NCI-H446 (cell line): ENCODE results near the gene SLC38A5.
"Not testable (repeated sequence)": the region's sequence is repeated elsewhere in the genome, so short reads cannot be mapped to it uniquely, and the experiment has no call there.

Source experiments
- DNase-seq, 2 experiments: peaks; one replicate each; lab custom pipeline; 2025; lab: John Stamatoyannopoulos, UW

Gene SLC38A5

DNA sequence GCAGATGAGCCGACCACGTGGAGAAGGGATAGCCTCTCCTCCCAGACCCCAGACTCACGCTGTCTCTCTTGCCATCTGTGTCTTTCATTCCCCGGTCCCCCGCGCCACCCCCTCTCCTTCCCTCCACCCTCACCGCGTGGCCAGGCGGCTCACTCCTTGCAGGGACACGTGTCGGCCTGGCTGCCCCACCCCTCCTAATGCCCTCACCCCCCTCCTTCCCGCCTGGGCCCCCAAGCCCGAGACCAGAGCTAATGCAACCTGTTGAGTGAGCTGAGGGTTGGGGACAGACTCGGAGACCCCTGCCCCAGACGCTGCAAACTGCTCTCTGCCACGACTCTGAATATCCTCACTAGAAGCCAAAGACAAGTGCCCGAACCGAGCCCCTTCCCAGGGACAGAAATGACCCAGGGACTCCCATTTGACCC is 1.8 kb downstream of the SLC38A5 start:
- no peak for DNase-seq

GRCh38 chrX:48467281-48467761 is 2.7 kb downstream of the SLC38A5 start:
- DNase-seq: no peak

DNA sequence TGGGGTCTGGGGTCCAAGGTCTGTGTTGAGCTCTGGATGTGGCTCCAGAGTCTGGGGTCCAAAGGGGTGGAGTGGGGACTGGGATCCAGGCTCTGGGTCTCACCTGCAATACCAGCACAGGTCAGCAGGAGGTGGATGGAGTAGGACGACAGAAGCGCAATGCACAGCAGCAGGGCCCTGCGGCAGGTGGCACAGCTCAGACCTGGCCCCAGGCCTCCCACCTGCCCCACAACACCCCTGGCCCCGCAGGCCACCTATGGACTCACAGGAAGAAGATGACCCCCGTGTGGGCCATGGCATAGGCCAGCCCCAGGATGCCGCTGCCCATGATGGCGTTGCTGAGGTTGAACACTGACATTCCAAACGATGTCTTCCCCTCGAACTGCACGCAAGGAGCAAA is 3.4 kb downstream of the SLC38A5 start:
- DNase-seq: no peak

GRCh38 chrX:48465336-48465933 is 4.6 kb downstream of the SLC38A5 start:
- DNase-seq: no peak

- DNase-seq: no peak
Measured at GRCh38 chrX:48461830-48462229, 8.2 kb downstream of the SLC38A5 start.

DNA sequence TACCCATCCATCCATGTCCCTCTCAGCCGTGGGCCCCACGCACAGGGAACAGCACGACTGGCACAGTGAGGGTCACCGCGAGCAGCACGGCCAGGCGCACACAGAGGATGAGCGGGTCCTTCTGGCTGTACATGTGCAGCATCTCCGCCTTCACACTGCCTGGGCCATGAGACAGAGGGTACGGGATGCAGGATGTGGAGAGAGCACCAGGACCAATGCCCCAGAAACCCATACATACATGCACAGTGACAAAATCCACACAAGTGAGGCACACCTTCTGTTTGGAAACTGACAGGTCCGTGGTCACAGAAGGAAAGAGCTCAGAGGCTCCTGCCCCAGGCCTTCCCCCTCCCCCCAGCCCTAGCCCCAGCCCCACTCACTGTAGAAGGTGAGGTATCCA is 9.5 kb downstream of the SLC38A5 start:
- DNase-seq: no peak

- no peak for DNase-seq
Measured at GRCh38 chrX:48460031-48460430, 10.0 kb downstream of the SLC38A5 start.

- DNase-seq: no peak
Measured at GRCh38 chrX:48459483-48459882, 10.6 kb downstream of the SLC38A5 start.

DNA sequence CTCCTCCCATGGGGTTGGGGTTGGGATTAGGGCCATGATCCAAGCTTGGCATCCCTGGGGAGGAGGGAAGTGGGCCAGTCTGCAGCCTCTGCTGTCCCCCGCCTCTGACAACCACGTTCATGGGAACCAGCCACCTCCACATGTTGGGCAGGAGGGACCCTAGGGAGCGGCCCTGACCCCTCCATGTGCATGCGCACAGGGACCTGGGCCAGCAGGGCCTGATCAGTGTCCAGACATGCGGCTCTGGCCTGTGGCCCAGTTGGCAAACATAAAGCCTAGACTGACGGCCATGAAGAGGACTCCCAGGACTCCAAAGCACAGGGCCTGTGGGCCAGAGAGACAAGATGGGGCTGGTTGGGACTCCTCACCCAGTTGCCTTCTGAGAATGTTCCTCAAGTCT is 11.3 kb downstream of the SLC38A5 start:
- DNase-seq: no peak

GRCh38 chrX:48456628-48457331 is 13.3 kb downstream of the SLC38A5 start:
- DNase-seq: no peak

- DNase-seq: no peak
Measured at GRCh38 chrX:48451708-48452107, 18.4 kb downstream of the SLC38A5 start.

DNA sequence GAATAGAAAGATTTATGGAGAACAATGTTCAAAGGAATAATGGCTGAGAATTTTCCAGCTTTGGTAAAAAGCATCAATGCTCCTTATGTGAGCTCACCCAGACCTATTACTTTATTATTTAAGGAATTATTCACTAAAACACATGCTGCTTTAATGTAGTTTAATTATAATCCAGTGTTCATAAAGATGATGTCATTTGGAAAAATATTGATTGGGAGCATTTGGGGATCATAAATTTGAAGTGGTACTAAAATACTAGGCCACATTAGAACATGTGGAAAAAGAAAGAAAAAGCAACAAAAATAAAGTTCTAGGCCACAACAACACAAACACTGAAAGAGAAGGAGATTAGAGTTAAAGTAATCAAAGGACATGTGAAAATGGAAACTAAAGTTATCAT is 20.0 kb downstream of the SLC38A5 start:
- DNase-seq: no peak

- not testable (repeated sequence) for DNase-seq
Measured at GRCh38 chrX:48447201-48447600, 22.9 kb downstream of the SLC38A5 start.

DNA sequence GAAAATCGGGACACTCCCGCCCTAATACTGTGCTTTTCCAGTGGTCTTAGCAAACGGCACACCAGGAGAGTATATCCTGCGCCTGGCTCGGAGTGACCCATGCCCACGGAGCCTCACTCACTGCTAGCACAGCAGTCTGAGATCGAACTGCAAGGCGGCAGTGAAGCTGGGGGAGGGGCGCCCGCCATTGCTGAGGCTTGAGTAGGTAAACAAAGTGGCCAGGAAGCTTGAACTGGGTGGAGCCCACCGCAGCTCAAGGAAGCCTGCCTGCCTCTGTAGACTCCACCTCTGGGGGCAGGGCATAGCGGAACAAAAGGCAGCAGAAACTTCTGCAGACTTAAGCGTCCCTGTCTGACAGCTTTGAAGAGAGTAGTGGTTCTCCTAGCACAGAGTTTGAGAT is 36.3 kb downstream of the SLC38A5 start:
- not testable (repeated sequence) for DNase-seq

DNA sequence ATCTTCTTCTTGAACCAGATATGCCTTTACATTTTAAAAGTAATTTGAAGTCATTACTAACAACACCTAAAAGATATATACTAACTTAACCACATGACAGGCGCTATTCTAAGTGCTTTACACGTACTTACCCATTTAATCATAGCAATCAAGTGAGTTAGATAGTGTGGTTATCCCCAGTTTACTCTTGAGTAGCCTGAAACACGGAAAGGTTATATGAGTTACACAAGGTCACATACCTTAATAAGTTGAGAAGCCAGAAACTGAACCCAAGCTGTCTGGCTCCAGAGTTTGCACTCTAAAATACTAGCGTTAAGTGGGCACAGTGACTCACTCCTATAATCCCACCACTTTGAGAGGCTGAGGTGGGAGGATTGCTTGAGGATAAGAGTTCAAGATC is 39.9 kb downstream of the SLC38A5 start:
- not testable (repeated sequence) for DNase-seq

DNA sequence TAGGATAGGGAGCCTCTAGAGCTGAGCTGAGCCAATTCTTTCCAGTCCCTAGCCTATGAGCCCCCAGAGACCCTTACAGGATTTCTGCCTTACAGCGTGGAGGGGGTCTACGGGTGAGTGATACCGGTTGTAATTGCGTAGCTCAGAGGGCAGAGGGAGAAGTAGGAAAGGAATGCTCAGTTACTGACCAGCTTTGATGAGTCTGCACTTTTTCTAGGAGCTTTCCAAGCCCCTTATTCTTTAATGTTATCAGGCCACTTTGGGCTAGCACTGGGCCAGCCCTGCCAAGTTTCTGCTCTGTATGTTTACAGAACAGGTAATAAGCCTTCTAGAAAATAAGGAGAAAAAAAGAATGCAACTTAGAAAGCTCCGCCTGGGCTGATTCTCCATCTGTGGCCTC is 40.5 kb downstream of the SLC38A5 start:
- not testable (repeated sequence) for DNase-seq

- DNase-seq: not testable (repeated sequence)
Measured at GRCh38 chrX:48427027-48427716, 42.9 kb downstream of the SLC38A5 start.

- not testable (repeated sequence) for DNase-seq
Measured at GRCh38 chrX:48411860-48412259, 58.2 kb downstream of the SLC38A5 start, which contains the start of gene SSX4B. TSS of gene SSX4B (minus strand) at chrX:48411960. CDS start at chrX:48411372, 588 bp downstream.
